ENCODE data around the gene AP3D1. TPM values are rescaled to one million over a fixed set of nuclear protein-coding genes. Genes with fewer than 3 reads are reported as not detected.

The AP3D1 gene
- total RNA-seq, 1 donor from 2014 or later: 162 TPM

DNA sequence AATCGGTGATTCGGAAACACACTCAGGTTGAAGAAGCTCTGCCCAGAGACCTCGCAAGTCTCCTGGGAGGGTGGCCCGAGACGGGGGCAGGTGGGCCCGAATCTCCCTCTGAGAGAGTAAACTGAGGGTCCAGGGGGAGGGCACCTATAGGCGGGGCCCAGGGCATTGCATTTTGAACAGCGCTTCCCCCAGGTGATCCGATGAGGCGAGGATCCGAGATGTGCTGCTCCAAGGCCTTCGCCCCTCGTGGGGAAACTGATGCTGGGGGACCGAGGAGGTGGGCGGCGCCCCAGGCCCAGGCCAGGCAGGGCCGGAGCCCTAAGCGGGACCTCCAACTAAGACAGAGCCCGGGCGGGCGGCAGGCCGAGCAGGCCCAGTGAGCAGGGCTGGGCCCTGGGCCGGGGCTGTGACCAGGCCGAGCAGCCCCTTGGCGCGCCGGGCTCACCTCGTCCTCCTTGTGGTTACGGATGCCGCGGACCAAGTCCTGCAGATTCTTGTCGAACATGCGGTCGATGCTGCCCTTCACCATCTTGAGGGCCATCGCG is 500 bp downstream of the AP3D1 start:
- Mint-ChIP-seq H3K36me3 (ENCODE audit: low read depth, unreplicated experiment) (peaks cover 3% of the 10 kb centered on the region), H3K4me3 (ENCODE audit: unreplicated experiment) (peak overlapping the region; percentile 92), H3K27me3 (ENCODE audit: low read depth, unreplicated experiment) (no peaks in the 10 kb centered on the region), H3K9me3 (ENCODE audit: unreplicated experiment) (no peaks in the 10 kb centered on the region), H3K27ac (ENCODE audit: unreplicated experiment) (peak overlapping the region; percentile 62), H3K4me1 (ENCODE audit: low read depth, unreplicated experiment) (peaks cover 17% of the 10 kb centered on the region)
- Histone ChIP-seq H3K9me3 (ENCODE audit: insufficient read depth, low read depth, low read length) (no peaks in the 10 kb centered on the region), H3K79me2 (ENCODE audit: insufficient read depth, low read length) (peaks cover 53% of the 10 kb centered on the region), H3K4me1 (ENCODE audit: insufficient read depth, low read length) (peaks cover 17% of the 10 kb centered on the region), H3K27ac (ENCODE audit: low read depth, low read length) (peak overlapping the region; percentile 85), H3K27me3 (ENCODE audit: insufficient read depth, low read length) (no peaks in the 10 kb centered on the region), H4K20me1 (ENCODE audit: insufficient read depth, low read length) (peaks cover 49% of the 10 kb centered on the region), H3K36me3 (ENCODE audit: insufficient read depth, low read length) (peaks cover 1% of the 10 kb centered on the region), H3K4me2 (ENCODE audit: low read length) (peak overlapping the region; percentile 96), H3K9ac (ENCODE audit: low read length) (peak overlapping the region; percentile 95), H2AFZ (ENCODE audit: low read depth, low read length) (peak overlapping the region; percentile 60), H3K4me3 (ENCODE audit: insufficient read depth, low read depth, low read length) (peak overlapping the region; percentile 91)
- TF ChIP-seq, protein P1, sequence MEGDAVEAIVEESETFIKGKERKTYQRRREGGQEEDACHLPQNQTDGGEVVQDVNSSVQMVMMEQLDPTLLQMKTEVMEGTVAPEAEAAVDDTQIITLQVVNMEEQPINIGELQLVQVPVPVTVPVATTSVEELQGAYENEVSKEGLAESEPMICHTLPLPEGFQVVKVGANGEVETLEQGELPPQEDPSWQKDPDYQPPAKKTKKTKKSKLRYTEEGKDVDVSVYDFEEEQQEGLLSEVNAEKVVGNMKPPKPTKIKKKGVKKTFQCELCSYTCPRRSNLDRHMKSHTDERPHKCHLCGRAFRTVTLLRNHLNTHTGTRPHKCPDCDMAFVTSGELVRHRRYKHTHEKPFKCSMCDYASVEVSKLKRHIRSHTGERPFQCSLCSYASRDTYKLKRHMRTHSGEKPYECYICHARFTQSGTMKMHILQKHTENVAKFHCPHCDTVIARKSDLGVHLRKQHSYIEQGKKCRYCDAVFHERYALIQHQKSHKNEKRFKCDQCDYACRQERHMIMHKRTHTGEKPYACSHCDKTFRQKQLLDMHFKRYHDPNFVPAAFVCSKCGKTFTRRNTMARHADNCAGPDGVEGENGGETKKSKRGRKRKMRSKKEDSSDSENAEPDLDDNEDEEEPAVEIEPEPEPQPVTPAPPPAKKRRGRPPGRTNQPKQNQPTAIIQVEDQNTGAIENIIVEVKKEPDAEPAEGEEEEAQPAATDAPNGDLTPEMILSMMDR (IDR thresholded peaks at IDR 0.05; ENCODE audit: insufficient read depth, low read depth, low read length): no peak
- no peak for DNase-seq (ENCODE audit: low read depth)
- FAIRE-seq: no peak

DNA sequence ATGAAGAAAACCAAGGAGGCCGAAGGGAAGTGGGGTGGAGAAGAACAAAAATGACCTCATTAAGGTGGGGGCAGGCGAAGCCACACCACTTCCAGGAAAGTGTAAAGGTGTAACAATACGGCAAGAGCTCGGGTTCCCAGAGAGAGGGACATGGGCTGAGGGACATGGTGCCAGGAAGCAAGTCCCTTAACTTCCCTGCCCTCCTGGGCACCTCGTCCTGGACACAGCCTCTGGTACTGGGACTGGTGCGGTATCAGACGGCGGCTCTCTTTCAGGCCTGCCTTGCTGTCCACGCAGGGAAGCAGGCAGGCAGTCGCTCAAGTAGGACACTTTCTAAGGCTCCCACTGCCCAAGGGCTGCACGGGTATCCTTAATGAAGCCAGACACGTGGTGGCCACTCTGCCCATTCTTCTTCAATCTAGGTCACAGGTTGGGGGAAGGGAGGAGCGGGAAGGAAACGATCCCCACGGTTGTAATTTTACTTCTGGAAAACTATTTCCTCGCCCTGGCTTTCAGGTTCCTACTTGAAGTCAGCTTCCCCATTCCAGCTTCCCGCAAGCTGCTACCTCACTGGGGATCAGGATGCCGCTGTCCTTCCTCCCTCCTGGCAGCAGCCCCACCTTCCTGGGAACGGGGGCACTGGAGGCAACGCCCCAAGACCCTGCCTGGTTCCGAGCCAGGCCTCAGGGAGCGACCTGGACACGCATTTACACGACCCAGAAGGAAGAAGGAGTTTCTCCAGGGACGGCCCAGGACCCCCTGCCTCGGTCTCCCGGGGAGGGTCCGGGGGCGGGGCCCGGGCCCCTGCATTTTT is 1.2 kb downstream of the AP3D1 start:
- Mint-ChIP-seq H3K27me3 (ENCODE audit: low read depth, unreplicated experiment) (no peaks in the 10 kb centered on the region), H3K4me3 (ENCODE audit: unreplicated experiment) (peak overlapping the region; percentile 92), H3K36me3 (ENCODE audit: low read depth, unreplicated experiment) (peaks cover 3% of the 10 kb centered on the region), H3K9me3 (ENCODE audit: unreplicated experiment) (no peaks in the 10 kb centered on the region), H3K27ac (ENCODE audit: unreplicated experiment) (peak overlapping the region; percentile 95), H3K4me1 (ENCODE audit: low read depth, unreplicated experiment) (peaks cover 22% of the 10 kb centered on the region)
- Histone ChIP-seq H3K4me2 (ENCODE audit: low read length) (peak overlapping the region; percentile 96), H3K36me3 (ENCODE audit: insufficient read depth, low read length) (peaks cover 2% of the 10 kb centered on the region), H3K9me3 (ENCODE audit: insufficient read depth, low read depth, low read length) (no peaks in the 10 kb centered on the region), H3K79me2 (ENCODE audit: insufficient read depth, low read length) (peaks cover 60% of the 10 kb centered on the region), H3K4me3 (ENCODE audit: insufficient read depth, low read depth, low read length) (peak overlapping the region; percentile 91), H3K9ac (ENCODE audit: low read length) (peak overlapping the region; percentile 95), H4K20me1 (ENCODE audit: insufficient read depth, low read length) (peaks cover 55% of the 10 kb centered on the region), H3K27ac (ENCODE audit: low read depth, low read length) (peak overlapping the region; percentile 85), H3K4me1 (ENCODE audit: insufficient read depth, low read length) (peaks cover 17% of the 10 kb centered on the region), H2AFZ (ENCODE audit: low read depth, low read length) (no peak overlapping the region), H3K27me3 (ENCODE audit: insufficient read depth, low read length) (no peaks in the 10 kb centered on the region)
- no peak for DNase-seq (ENCODE audit: low read depth)
- TF ChIP-seq EZH2 (IDR thresholded peaks at IDR 0.05; ENCODE audit: insufficient read depth, low read length): no peak
- TF ChIP-seq, protein P1 (IDR thresholded peaks at IDR 0.05; ENCODE audit: insufficient read depth, low read depth, low read length): no peak
- FAIRE-seq: no peak

Measured in astrocyte (in vitro differentiated cells and primary cell).